K562 (cell line): ENCODE data around the gene SMIM45.

Experiments used
- CBX8 ChIP-seq: fragments of 200-600 bp; sonication (generic); IDR thresholded peaks from 2 replicates; pipeline ENCODE4 v1.6.1; 2012; ENCODE audit warnings: borderline replicate concordance, mixed run types, low read depth, mild to moderate bottlenecking, moderate library complexity, mixed read lengths, low read length, control low read depth, inconsistent platforms; ENCODE audit not compliant: poor library complexity, severe bottlenecking; ENCODE audit errors: extremely low read depth
- CEBPB ChIP-seq: fragments of 450-650 bp; IDR thresholded peaks from 2 replicates; pipeline ENCODE4 v1.6.1; 2016; ENCODE audit warnings: missing genetic modification characterization, missing compliant biosample characterization
- CTCF ChIP-seq, 3 experiments: IDR thresholded peaks in 2 of 3; conservative IDR thresholded peaks in 1 of 3; 2 replicates each; pipeline ENCODE4 v1.5.1; 2011 to 2012; ENCODE audit warnings: low read length in 3 of 3, mild to moderate bottlenecking in 3 of 3, control low read depth in 2 of 3, improper control_type of control experiment in 1 of 3, inconsistent platforms in 1 of 3, low read depth in 1 of 3, mixed read lengths in 1 of 3, moderate library complexity in 1 of 3; ENCODE audit not compliant: insufficient read depth in 2 of 3
- DPF2 ChIP-seq: fragments of 450-650 bp; IDR thresholded peaks from 2 replicates; pipeline ENCODE4 v1.6.1; 2016
- KDM4B ChIP-seq, 2 experiments: fragments of 450-650 bp in 1 of 2; sonication (generic) in 1 of 2; IDR thresholded peaks; 2 replicates each; pipeline ENCODE4 v1.6.1; 2016 to 2017; ENCODE audit warnings: borderline replicate concordance in 2 of 2, antibody characterized with exemption in 1 of 2, low read depth in 1 of 2, mild to moderate bottlenecking in 1 of 2
- POLR2A ChIP-seq: fragments of 450-650 bp; conservative IDR thresholded peaks from 2 replicates; pipeline ENCODE4 v1.6.1; 2016
- TCF7L2 ChIP-seq: fragments of 150-350 bp; IDR thresholded peaks from 2 replicates; pipeline ENCODE4 v1.6.1; 2016; ENCODE audit warnings: low read depth, mild to moderate bottlenecking, low read length, moderate library complexity
- ZNF274 ChIP-seq: IDR thresholded peaks from 2 replicates; pipeline ENCODE4 v1.6.1; 2011; ENCODE audit warnings: low read depth, mild to moderate bottlenecking, low read length, moderate library complexity, borderline replicate concordance

- no peak for TF ChIP-seq POLR2A
- no peak for TF ChIP-seq CTCF (IDR thresholded peaks at IDR 0.05 in 2 of 3, conservative IDR thresholded peaks at IDR 0.05 in 1 of 3; ENCODE audit: insufficient read depth in 2 of 3, low read depth in 1 of 3, low read length in 3 of 3)
- TF ChIP-seq CBX8 = no peak
- no peak for TF ChIP-seq TCF7L2
- no peak for TF ChIP-seq KDM4B (IDR thresholded peaks at IDR 0.05; ENCODE audit: borderline replicate concordance in 2 of 2, low read depth in 1 of 2)
- no peak for TF ChIP-seq CEBPB (tag)
- no peak for TF ChIP-seq ZNF274
- TF ChIP-seq DPF2 = no peak
Observed at GRCh38 chr22:41915786-41916493, 36.0 kb upstream of the SMIM45 start.
